Neural progenitor cell (in vitro differentiated cells): ENCODE measurements around the gene ZMIZ1. TPM values are rescaled to one million over a fixed set of nuclear protein-coding genes. Genes with fewer than 3 reads are reported as not detected.

Experiments
- DNase-seq: peaks from one replicate; pipeline ENCODE4 v3.0.0-alpha.2; 2016; ENCODE audit warnings: low spot score
- H2AFZ ChIP-seq: fragments of 200-600 bp; sonication (generic); replicated peaks from 2 replicates; pipeline ENCODE4 v1.6.1; 2016; ENCODE audit warnings: antibody characterized with exemption
- H3F3A ChIP-seq: fragments of 200-600 bp; sonication (generic); 2 replicates; pipeline ENCODE4 v1.6.1; 2016; ENCODE audit warnings: antibody characterized with exemption, low read depth
- H3K27ac ChIP-seq: fragments of 200-600 bp; sonication (generic); 2 replicates; pipeline ENCODE4 v1.5.1; 2016; ENCODE audit warnings: mild to moderate bottlenecking
- H3K27me3 ChIP-seq: fragments of 200-600 bp; sonication (generic); 2 replicates; pipeline ENCODE4 v1.6.1; 2016; ENCODE audit warnings: mild to moderate bottlenecking, moderate library complexity
- H3K36me3 ChIP-seq: fragments of 200-600 bp; sonication (generic); 2 replicates; pipeline ENCODE4 v1.5.1; 2016
- H3K4me1 ChIP-seq: fragments of 200-600 bp; sonication (generic); 2 replicates; pipeline ENCODE4 v1.6.1; 2016; ENCODE audit warnings: mixed run types
- H3K4me2 ChIP-seq: fragments of 200-600 bp; sonication (generic); 2 replicates; pipeline ENCODE4 v1.6.1; 2016
- H3K4me3 ChIP-seq: fragments of 200-600 bp; sonication (generic); 2 replicates; pipeline ENCODE4 v1.5.1; 2016
- H3K79me2 ChIP-seq: fragments of 200-600 bp; sonication (generic); 2 replicates; pipeline ENCODE4 v1.6.1; 2016; ENCODE audit warnings: low read depth
- H3K9ac ChIP-seq: fragments of 200-600 bp; sonication (generic); 2 replicates; pipeline ENCODE4 v1.6.1; 2016
- H3K9me3 ChIP-seq: fragments of 200-600 bp; sonication (generic); 2 replicates; pipeline ENCODE4 v1.5.1; 2016; ENCODE audit warnings: low read depth
- H4K20me1 ChIP-seq: fragments of 200-600 bp; sonication (generic); 2 replicates; pipeline ENCODE4 v1.6.1; 2016; ENCODE audit warnings: low read depth
- H3K27ac Mint-ChIP-seq: 3 replicates; pipeline ENCODE4 v1.8.0; 2021; ENCODE audit warnings: mixed read lengths
- H3K27me3 Mint-ChIP-seq: 2 replicates; pipeline ENCODE4 v1.8.0; 2022; ENCODE audit warnings: low read depth, mild to moderate bottlenecking, inconsistent platforms, moderate library complexity, mixed read lengths; ENCODE audit not compliant: insufficient read depth
- H3K36me3 Mint-ChIP-seq: 3 replicates; pipeline ENCODE4 v1.8.0; 2021; ENCODE audit warnings: mixed read lengths
- H3K4me1 Mint-ChIP-seq: 3 replicates; pipeline ENCODE4 v1.8.0; 2021; ENCODE audit warnings: mixed read lengths
- H3K4me3 Mint-ChIP-seq: 3 replicates; pipeline ENCODE4 v1.8.0; 2021; ENCODE audit warnings: mild to moderate bottlenecking, moderate library complexity, mixed read lengths
- H3K9me3 Mint-ChIP-seq: 3 replicates; pipeline ENCODE4 v1.8.0; 2020; ENCODE audit warnings: mixed read lengths
- EZH2 ChIP-seq: fragments of 200-600 bp; sonication (generic); IDR thresholded peaks from 2 replicates; pipeline ENCODE4 v1.6.1; 2017; ENCODE audit warnings: antibody characterized with exemption, mild to moderate bottlenecking, moderate library complexity
- EZH2phosphoT487 ChIP-seq: fragments of 200-600 bp; sonication (generic); IDR thresholded peaks from 2 replicates; pipeline ENCODE4 v1.6.1; 2017; ENCODE audit warnings: antibody characterized with exemption
- total RNA-seq: library from RNA; depleted of rRNA; stranded (reverse); fragments of >200 nt; gene quantifications from 2 replicates; pipeline ENCODE4 v1.2.3, GENCODE V29; 2015; ENCODE audit warnings: low replicate concordance
- TF ChIP-seq, protein P1 (sequence below): fragments of 200-600 bp; sonication (generic); IDR thresholded peaks from 2 replicates; pipeline ENCODE4 v1.5.1; 2017; ENCODE audit warnings: antibody characterized with exemption, mild to moderate bottlenecking

ZMIZ1 gene
- total RNA-seq, 1 donor from 2014 or later, result 5.8 TPM

DNA sequence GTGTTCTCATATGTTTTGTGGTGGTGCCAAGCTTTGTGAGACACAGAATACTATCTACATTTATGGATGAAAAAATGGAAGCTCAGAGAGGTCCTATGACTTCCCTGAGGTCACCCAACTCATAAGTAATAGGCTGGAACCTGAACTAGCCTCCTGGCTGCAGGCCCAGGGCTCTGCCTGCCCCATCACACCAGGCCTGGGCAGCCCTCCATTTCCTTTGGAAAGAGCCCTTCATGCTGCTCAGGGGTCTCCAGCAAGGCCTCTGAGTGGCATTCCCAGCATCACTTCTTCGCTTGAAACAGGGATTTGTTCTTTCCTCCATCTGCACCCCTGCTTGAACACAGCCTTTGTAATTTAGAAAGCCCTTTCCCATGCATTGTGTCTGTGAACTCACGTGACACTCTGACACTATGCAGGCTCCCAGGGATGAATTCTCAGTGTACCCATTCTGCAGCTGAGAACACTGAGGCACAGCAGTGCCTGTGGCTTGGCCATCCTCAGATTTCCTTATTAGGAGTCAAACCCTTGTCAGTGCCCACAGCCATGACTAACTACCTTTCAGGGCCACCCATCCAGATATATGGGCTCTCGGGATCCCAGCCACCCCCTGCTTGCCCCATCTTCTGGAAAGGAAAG is 150.7 kb downstream of the ZMIZ1 start:
- H3K36me3 Mint-ChIP-seq, result peaks cover 26% of the 10 kb centered on the region
- peaks cover 50% of the 10 kb centered on the region for H3K4me1 Mint-ChIP-seq
- H4K20me1 ChIP-seq, result no peaks in the 10 kb centered on the region
- no peak for DNase-seq
- H3K27ac ChIP-seq, result no peak overlapping the region
- H3K79me2 ChIP-seq, result no peaks in the 10 kb centered on the region
- H3K27ac Mint-ChIP-seq, result peak overlapping the region; percentile 35
- H3K9me3 Mint-ChIP-seq, result no peaks in the 10 kb centered on the region
- H3K4me1 ChIP-seq, result peaks cover 45% of the 10 kb centered on the region
- H3K4me3 Mint-ChIP-seq, result no peak overlapping the region
- H3K36me3 ChIP-seq, result no peaks in the 10 kb centered on the region
- no peaks in the 10 kb centered on the region for H3K27me3 ChIP-seq
- H3F3A ChIP-seq, result peaks cover 13% of the 10 kb centered on the region
- no peak overlapping the region for H2AFZ ChIP-seq
- no peaks in the 10 kb centered on the region for H3K9me3 ChIP-seq
- H3K9ac ChIP-seq, result no peak overlapping the region
- peaks cover 4% of the 10 kb centered on the region for H3K27me3 Mint-ChIP-seq
- TF ChIP-seq EZH2 (no peak), EZH2phosphoT487 (no peak)
- TF ChIP-seq, protein P1, sequence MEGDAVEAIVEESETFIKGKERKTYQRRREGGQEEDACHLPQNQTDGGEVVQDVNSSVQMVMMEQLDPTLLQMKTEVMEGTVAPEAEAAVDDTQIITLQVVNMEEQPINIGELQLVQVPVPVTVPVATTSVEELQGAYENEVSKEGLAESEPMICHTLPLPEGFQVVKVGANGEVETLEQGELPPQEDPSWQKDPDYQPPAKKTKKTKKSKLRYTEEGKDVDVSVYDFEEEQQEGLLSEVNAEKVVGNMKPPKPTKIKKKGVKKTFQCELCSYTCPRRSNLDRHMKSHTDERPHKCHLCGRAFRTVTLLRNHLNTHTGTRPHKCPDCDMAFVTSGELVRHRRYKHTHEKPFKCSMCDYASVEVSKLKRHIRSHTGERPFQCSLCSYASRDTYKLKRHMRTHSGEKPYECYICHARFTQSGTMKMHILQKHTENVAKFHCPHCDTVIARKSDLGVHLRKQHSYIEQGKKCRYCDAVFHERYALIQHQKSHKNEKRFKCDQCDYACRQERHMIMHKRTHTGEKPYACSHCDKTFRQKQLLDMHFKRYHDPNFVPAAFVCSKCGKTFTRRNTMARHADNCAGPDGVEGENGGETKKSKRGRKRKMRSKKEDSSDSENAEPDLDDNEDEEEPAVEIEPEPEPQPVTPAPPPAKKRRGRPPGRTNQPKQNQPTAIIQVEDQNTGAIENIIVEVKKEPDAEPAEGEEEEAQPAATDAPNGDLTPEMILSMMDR, result no peak
- no peak overlapping the region for H3K4me2 ChIP-seq
- H3K4me3 ChIP-seq, result no peak overlapping the region

DNA sequence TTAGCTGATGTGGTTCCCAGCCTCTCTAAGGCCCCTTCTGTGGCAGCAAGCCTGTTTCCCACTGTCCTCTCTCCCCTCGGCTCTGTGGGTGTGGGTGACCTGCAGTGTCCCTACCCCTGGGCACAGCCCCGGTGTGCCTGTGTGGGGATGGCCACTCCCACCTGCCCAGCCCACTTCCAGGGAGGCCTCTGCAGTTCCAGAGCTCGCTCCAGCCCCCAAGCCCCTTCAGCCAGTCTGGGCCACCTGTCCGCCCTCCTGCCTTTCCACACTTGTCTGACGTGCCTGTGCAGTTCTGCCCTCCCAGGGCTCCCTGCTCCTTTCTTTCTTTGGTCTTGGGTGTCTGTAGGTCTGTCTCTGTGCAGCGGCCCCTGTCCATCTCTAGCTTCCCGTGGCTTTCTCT is 151.5 kb downstream of the ZMIZ1 start:
- no peaks in the 10 kb centered on the region for H3K79me2 ChIP-seq
- Mint-ChIP-seq H3K4me1 (peaks cover 54% of the 10 kb centered on the region), H3K9me3 (no peaks in the 10 kb centered on the region), H3K4me3 (peak overlapping the region; percentile 46), H3K36me3 (peaks cover 28% of the 10 kb centered on the region), H3K27ac (peak overlapping the region; percentile 92), H3K27me3 (peaks cover 4% of the 10 kb centered on the region)
- TF ChIP-seq EZH2phosphoT487, result no peak
- TF ChIP-seq EZH2, result no peak
- TF ChIP-seq, protein P1, result no peak
- H3K27me3 ChIP-seq, result no peaks in the 10 kb centered on the region
- H3K36me3 ChIP-seq, result no peaks in the 10 kb centered on the region
- no peak overlapping the region for H3K4me3 ChIP-seq
- H3K27ac ChIP-seq, result peak overlapping the region; percentile 34
- H4K20me1 ChIP-seq, result no peaks in the 10 kb centered on the region
- no peak overlapping the region for H2AFZ ChIP-seq
- no peaks in the 10 kb centered on the region for H3K9me3 ChIP-seq
- H3K4me2 ChIP-seq, result peak overlapping the region; percentile 52
- H3K9ac ChIP-seq, result no peak overlapping the region
- peaks cover 13% of the 10 kb centered on the region for H3F3A ChIP-seq
- peaks cover 48% of the 10 kb centered on the region for H3K4me1 ChIP-seq
- no peak for DNase-seq

DNA sequence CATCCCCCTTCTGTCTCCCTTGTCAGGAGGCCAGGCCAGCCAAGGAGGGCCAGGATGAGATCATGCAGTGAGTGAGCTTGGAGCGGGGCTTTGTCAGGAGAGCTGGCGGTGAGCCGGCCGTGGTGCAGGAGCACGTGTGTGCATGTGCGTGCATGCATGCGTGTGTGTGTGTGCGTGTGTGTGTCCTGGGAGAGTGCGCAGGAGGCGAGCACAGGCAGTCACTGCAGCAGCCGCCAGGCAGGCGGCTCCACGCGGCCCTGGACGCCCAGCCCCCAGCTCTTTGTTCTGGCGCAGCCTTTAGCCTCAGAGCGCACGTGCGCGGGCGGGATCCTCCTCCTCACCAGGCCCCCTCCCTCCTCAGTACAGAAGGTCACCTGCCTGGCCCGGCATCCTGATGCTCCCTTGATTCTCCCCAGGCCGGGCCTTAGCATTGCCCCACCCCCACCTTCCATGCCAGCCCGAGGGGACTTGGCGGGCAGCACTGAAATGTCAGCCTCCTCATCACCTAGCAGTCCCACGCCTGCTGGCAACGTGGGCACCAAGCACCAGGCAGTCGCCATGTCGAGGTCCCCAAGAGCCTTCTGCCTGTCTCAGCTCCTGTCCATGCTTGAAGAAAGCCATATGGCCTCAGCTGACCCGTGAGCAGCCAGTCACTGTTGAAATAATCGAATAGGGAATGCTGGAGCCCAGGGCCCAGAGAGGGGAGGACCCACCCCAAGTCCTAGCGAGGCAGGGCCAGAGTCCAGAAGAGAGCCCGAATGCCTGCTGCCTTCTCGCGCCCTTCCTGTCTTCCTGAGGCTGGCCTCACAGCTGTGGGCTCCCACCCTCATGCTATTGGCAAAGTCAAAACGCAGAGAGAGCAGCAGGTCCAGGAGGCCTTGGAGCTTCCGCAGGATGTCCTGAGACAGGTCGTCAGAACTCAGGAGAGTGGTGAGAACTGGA is 152.6 kb downstream of the ZMIZ1 start:
- Histone ChIP-seq H3K4me1 (peaks cover 52% of the 10 kb centered on the region), H3K79me2 (no peaks in the 10 kb centered on the region), H3K27me3 (no peaks in the 10 kb centered on the region), H4K20me1 (peaks cover 5% of the 10 kb centered on the region), H3F3A (peaks cover 13% of the 10 kb centered on the region), H3K9ac (no peak overlapping the region), H3K4me3 (no peak overlapping the region), H2AFZ (no peak overlapping the region), H3K36me3 (no peaks in the 10 kb centered on the region), H3K27ac (no peak overlapping the region), H3K4me2 (peak overlapping the region; percentile 52), H3K9me3 (no peaks in the 10 kb centered on the region)
- H3K27me3 Mint-ChIP-seq, result peaks cover 4% of the 10 kb centered on the region
- peak overlapping the region; percentile 12 for H3K4me3 Mint-ChIP-seq
- peak overlapping the region; percentile 94 for H3K27ac Mint-ChIP-seq
- peak; percentile 85 for DNase-seq
- no peaks in the 10 kb centered on the region for H3K9me3 Mint-ChIP-seq
- no peak for TF ChIP-seq EZH2phosphoT487
- TF ChIP-seq, protein P1, result no peak
- no peak for TF ChIP-seq EZH2
- H3K36me3 Mint-ChIP-seq, result peaks cover 26% of the 10 kb centered on the region
- H3K4me1 Mint-ChIP-seq, result peaks cover 58% of the 10 kb centered on the region
